ENCODE data around the gene ZNF569. TPM values are rescaled to one million over a fixed set of nuclear protein-coding genes. Genes with fewer than 3 reads are reported as not detected.

Gene ZNF569
- total RNA-seq, 1 experiment from 2014 or later = 15.5 TPM

DNA sequence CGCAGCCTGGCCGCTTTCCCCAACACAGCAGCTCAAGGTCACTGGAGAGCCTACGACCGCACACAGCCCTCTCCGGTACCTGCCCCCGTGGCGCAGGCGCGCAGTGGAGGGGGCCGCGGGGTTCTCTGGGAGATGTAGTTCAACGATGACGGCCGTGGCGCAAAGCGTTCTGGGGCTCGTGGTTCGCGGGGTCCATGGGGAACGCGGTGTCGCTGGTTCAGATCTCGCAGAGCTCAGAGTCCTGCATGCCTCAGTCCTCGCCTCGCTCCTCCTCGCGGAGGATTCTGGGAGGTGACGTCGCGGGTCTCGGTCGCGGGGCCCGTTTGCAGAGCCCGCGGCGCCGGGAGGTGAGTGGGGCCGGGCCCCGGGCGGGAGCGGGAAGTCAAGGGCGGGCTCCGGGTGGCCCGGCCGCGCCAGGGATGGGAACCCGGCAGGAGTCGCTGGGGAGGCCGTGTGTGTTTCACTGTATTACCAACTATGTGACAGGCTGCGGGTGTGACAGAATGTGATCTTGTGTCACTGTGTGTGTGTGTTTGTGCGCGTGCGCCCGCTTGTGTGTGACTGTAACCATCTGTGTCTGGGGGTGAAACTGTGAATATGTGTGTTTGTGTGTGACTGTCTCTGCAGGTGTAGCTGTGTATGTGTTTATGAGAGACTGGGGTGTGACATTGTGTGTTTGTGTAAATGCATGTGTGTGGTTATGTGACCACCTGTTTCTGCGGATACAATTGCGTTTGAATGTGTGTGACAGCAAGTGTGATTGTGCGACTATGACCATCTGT lies 96.2 kb downstream of the ZNF569 start, which contains the start of gene ZNF527 (continued):
- TF ChIP-seq ELF4 (CRISPR knock-in tag; IDR thresholded peaks at IDR 0.05; ENCODE audit: low read depth) (no peak), AR (CRISPR knock-in tag; IDR thresholded peaks at IDR 0.05) (no peak), NR1H2 (CRISPR knock-in tag; IDR thresholded peaks at IDR 0.05) (no peak), ZNF416 (CRISPR knock-in tag; IDR thresholded peaks at IDR 0.05) (no peak), ZBTB43 (CRISPR knock-in tag; IDR thresholded peaks at IDR 0.05) (no peak), NFYB (CRISPR knock-in tag; conservative IDR thresholded peaks at IDR 0.05; ENCODE audit: low read depth) (no peak), CTCF (IDR thresholded peaks at IDR 0.05) (no peak), GRHL2 (CRISPR knock-in tag; IDR thresholded peaks at IDR 0.05; ENCODE audit: insufficient replicate concordance, severe bottlenecking) (no peak), FOXP1 (CRISPR knock-in tag; IDR thresholded peaks at IDR 0.05; ENCODE audit: borderline replicate concordance) (peak; percentile 34; the same call in 1 of the 2 replicates), HMGA2 (CRISPR knock-in tag; IDR thresholded peaks at IDR 0.05) (no peak), ZNF232 (CRISPR knock-in tag; IDR thresholded peaks at IDR 0.05) (peak; percentile 46), SMAD3 (CRISPR knock-in tag; IDR thresholded peaks at IDR 0.05; ENCODE audit: borderline replicate concordance) (no peak), ZNF423 (CRISPR knock-in tag; IDR thresholded peaks at IDR 0.05) (no peak), FOXK1 (CRISPR knock-in tag; IDR thresholded peaks at IDR 0.05) (no peak; the same call in 1 of the 2 replicates)
- TF ChIP-seq, protein P1, sequence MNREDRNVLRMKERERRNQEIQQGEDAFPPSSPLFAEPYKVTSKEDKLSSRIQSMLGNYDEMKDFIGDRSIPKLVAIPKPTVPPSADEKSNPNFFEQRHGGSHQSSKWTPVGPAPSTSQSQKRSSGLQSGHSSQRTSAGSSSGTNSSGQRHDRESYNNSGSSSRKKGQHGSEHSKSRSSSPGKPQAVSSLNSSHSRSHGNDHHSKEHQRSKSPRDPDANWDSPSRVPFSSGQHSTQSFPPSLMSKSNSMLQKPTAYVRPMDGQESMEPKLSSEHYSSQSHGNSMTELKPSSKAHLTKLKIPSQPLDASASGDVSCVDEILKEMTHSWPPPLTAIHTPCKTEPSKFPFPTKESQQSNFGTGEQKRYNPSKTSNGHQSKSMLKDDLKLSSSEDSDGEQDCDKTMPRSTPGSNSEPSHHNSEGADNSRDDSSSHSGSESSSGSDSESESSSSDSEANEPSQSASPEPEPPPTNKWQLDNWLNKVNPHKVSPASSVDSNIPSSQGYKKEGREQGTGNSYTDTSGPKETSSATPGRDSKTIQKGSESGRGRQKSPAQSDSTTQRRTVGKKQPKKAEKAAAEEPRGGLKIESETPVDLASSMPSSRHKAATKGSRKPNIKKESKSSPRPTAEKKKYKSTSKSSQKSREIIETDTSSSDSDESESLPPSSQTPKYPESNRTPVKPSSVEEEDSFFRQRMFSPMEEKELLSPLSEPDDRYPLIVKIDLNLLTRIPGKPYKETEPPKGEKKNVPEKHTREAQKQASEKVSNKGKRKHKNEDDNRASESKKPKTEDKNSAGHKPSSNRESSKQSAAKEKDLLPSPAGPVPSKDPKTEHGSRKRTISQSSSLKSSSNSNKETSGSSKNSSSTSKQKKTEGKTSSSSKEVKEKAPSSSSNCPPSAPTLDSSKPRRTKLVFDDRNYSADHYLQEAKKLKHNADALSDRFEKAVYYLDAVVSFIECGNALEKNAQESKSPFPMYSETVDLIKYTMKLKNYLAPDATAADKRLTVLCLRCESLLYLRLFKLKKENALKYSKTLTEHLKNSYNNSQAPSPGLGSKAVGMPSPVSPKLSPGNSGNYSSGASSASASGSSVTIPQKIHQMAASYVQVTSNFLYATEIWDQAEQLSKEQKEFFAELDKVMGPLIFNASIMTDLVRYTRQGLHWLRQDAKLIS (CRISPR knock-in tag; IDR thresholded peaks at IDR 0.05; ENCODE audit: borderline replicate concordance) = no peak
- TF ChIP-seq, protein P2, sequence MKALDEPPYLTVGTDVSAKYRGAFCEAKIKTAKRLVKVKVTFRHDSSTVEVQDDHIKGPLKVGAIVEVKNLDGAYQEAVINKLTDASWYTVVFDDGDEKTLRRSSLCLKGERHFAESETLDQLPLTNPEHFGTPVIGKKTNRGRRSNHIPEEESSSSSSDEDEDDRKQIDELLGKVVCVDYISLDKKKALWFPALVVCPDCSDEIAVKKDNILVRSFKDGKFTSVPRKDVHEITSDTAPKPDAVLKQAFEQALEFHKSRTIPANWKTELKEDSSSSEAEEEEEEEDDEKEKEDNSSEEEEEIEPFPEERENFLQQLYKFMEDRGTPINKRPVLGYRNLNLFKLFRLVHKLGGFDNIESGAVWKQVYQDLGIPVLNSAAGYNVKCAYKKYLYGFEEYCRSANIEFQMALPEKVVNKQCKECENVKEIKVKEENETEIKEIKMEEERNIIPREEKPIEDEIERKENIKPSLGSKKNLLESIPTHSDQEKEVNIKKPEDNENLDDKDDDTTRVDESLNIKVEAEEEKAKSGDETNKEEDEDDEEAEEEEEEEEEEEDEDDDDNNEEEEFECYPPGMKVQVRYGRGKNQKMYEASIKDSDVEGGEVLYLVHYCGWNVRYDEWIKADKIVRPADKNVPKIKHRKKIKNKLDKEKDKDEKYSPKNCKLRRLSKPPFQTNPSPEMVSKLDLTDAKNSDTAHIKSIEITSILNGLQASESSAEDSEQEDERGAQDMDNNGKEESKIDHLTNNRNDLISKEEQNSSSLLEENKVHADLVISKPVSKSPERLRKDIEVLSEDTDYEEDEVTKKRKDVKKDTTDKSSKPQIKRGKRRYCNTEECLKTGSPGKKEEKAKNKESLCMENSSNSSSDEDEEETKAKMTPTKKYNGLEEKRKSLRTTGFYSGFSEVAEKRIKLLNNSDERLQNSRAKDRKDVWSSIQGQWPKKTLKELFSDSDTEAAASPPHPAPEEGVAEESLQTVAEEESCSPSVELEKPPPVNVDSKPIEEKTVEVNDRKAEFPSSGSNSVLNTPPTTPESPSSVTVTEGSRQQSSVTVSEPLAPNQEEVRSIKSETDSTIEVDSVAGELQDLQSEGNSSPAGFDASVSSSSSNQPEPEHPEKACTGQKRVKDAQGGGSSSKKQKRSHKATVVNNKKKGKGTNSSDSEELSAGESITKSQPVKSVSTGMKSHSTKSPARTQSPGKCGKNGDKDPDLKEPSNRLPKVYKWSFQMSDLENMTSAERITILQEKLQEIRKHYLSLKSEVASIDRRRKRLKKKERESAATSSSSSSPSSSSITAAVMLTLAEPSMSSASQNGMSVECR (CRISPR knock-in tag; IDR thresholded peaks at IDR 0.05; ENCODE audit: borderline replicate concordance) = peak; percentile 78; the same call in 1 of the 2 replicates
- TF ChIP-seq, protein P3, sequence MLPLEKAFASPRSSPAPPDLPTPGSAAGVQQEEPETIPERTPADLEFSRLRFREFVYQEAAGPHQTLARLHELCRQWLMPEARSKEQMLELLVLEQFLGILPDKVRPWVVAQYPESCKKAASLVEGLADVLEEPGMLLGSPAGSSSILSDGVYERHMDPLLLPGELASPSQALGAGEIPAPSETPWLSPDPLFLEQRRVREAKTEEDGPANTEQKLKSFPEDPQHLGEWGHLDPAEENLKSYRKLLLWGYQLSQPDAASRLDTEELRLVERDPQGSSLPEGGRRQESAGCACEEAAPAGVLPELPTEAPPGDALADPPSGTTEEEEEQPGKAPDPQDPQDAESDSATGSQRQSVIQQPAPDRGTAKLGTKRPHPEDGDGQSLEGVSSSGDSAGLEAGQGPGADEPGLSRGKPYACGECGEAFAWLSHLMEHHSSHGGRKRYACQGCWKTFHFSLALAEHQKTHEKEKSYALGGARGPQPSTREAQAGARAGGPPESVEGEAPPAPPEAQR (CRISPR knock-in tag; IDR thresholded peaks at IDR 0.05) = no peak
- TF ChIP-seq, protein P4, sequence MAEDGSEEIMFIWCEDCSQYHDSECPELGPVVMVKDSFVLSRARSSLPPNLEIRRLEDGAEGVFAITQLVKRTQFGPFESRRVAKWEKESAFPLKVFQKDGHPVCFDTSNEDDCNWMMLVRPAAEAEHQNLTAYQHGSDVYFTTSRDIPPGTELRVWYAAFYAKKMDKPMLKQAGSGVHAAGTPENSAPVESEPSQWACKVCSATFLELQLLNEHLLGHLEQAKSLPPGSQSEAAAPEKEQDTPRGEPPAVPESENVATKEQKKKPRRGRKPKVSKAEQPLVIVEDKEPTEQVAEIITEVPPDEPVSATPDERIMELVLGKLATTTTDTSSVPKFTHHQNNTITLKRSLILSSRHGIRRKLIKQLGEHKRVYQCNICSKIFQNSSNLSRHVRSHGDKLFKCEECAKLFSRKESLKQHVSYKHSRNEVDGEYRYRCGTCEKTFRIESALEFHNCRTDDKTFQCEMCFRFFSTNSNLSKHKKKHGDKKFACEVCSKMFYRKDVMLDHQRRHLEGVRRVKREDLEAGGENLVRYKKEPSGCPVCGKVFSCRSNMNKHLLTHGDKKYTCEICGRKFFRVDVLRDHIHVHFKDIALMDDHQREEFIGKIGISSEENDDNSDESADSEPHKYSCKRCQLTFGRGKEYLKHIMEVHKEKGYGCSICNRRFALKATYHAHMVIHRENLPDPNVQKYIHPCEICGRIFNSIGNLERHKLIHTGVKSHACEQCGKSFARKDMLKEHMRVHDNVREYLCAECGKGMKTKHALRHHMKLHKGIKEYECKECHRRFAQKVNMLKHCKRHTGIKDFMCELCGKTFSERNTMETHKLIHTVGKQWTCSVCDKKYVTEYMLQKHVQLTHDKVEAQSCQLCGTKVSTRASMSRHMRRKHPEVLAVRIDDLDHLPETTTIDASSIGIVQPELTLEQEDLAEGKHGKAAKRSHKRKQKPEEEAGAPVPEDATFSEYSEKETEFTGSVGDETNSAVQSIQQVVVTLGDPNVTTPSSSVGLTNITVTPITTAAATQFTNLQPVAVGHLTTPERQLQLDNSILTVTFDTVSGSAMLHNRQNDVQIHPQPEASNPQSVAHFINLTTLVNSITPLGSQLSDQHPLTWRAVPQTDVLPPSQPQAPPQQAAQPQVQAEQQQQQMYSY (CRISPR knock-in tag; IDR thresholded peaks at IDR 0.05) = no peak
